Neural cell (in vitro differentiated cells): ENCODE data around the gene FYN. TPM values are rescaled to one million over a fixed set of nuclear protein-coding genes. Genes with fewer than 3 reads are reported as not detected.

Experiments used
- H2AFZ ChIP-seq: fragments of 200-600, 300-800 bp; sonication (generic), shearing (Covaris generic); 2 replicates; pipeline ENCODE4 v1.6.0; 2014; ENCODE audit warnings: low read depth, mild to moderate bottlenecking, antibody characterized with exemption, low read length, moderate library complexity
- H3F3A ChIP-seq: fragments of 200-600 bp; shearing (Covaris generic); 2 replicates; pipeline ENCODE4 v1.6.1; 2016; ENCODE audit warnings: mild to moderate bottlenecking, moderate library complexity, mixed read lengths, antibody characterized with exemption, low read length; ENCODE audit not compliant: insufficient read depth, poor library complexity, severe bottlenecking
- H3K27ac ChIP-seq: fragments of 200-600, 300-800 bp; sonication (generic), shearing (Covaris generic); 2 replicates; pipeline ENCODE4 v1.5.1; 2014; ENCODE audit warnings: mild to moderate bottlenecking, low read length, moderate library complexity
- H3K27me3 ChIP-seq: fragments of 300-800, 200-600 bp; sonication (generic), shearing (Covaris generic); 2 replicates; pipeline ENCODE4 v1.6.0; 2014; ENCODE audit warnings: mild to moderate bottlenecking, low read depth, low read length, moderate library complexity; ENCODE audit not compliant: insufficient read depth
- H3K36me3 ChIP-seq: fragments of 300-800, 200-600 bp; sonication (generic), shearing (Covaris generic); 2 replicates; pipeline ENCODE4 v1.5.1; 2014; ENCODE audit warnings: mild to moderate bottlenecking, antibody characterized with exemption, low read length, moderate library complexity; ENCODE audit not compliant: insufficient read depth
- H3K4me2 ChIP-seq: fragments of 300-800, 200-600 bp; sonication (generic), shearing (Covaris generic); 2 replicates; pipeline ENCODE4 v1.6.0; 2014; ENCODE audit warnings: mild to moderate bottlenecking, low read length
- H3K4me3 ChIP-seq: fragments of 300-800, 200-600 bp; sonication (generic), shearing (Covaris generic); 2 replicates; pipeline ENCODE4 v1.5.1; 2014; ENCODE audit warnings: mild to moderate bottlenecking, low read length, moderate library complexity
- H3K79me2 ChIP-seq: fragments of 200-600 bp; shearing (Covaris generic); replicated peaks from 2 replicates; pipeline ENCODE4 v1.6.0; 2014; ENCODE audit warnings: mild to moderate bottlenecking, low read length, moderate library complexity; ENCODE audit not compliant: insufficient read depth
- H3K9ac ChIP-seq: fragments of 300-800, 200-600 bp; sonication (generic), shearing (Covaris generic); 2 replicates; pipeline ENCODE4 v1.6.1; 2016; ENCODE audit warnings: mild to moderate bottlenecking, low read length, mixed read lengths
- H3K9me2 ChIP-seq: fragments of 200-600 bp; shearing (Covaris generic); 2 replicates; pipeline ENCODE4 v1.6.1; 2016; ENCODE audit warnings: mild to moderate bottlenecking, low read length, mixed read lengths; ENCODE audit not compliant: insufficient read depth
- H3K9me3 ChIP-seq: fragments of 200-600, 300-800 bp; sonication (generic), shearing (Covaris generic); 2 replicates; pipeline ENCODE4 v1.6.1; 2016; ENCODE audit warnings: mild to moderate bottlenecking, mixed run types, low read length, moderate library complexity, mixed read lengths
- H4K20me1 ChIP-seq: fragments of 200-600 bp; shearing (Covaris generic); 2 replicates; pipeline ENCODE4 v1.6.1; 2016; ENCODE audit warnings: mild to moderate bottlenecking, mixed run types; ENCODE audit not compliant: insufficient read depth
- CTCF ChIP-seq: fragments of 450-650 bp; IDR thresholded peaks from 2 replicates; pipeline ENCODE4 v1.5.1; 2014; ENCODE audit warnings: antibody characterized with exemption, mild to moderate bottlenecking, moderate library complexity; ENCODE audit not compliant: poor library complexity, severe bottlenecking
- EP300 ChIP-seq: fragments of 450-650 bp; conservative IDR thresholded peaks from 2 replicates; pipeline ENCODE4 v1.6.1; 2014; ENCODE audit warnings: antibody characterized with exemption, mild to moderate bottlenecking, moderate library complexity; ENCODE audit not compliant: poor library complexity, severe bottlenecking
- EZH2 ChIP-seq: fragments of 200-600, 300-800 bp; shearing (Covaris generic), sonication (generic); IDR thresholded peaks from 2 replicates; pipeline ENCODE4 v1.6.1; 2014; ENCODE audit warnings: antibody characterized with exemption, low read length, borderline replicate concordance, mild to moderate bottlenecking; ENCODE audit not compliant: insufficient read depth, poor library complexity, severe bottlenecking
- MXI1 ChIP-seq: fragments of 450-650 bp; conservative IDR thresholded peaks from 2 replicates; pipeline ENCODE4 v1.6.1; 2014; ENCODE audit warnings: antibody characterized with exemption, mild to moderate bottlenecking; ENCODE audit not compliant: poor library complexity, severe bottlenecking
- POLR2AphosphoS5 ChIP-seq: IDR thresholded peaks from 2 replicates; pipeline ENCODE4 v1.6.1; 2012
- RAD21 ChIP-seq: fragments of 450-650 bp; conservative IDR thresholded peaks from 2 replicates; pipeline ENCODE4 v1.6.1; 2014; ENCODE audit warnings: antibody characterized with exemption, mild to moderate bottlenecking, moderate library complexity
- REST ChIP-seq: IDR thresholded peaks from 2 replicates; pipeline ENCODE4 v1.6.1; 2012; ENCODE audit warnings: borderline replicate concordance
- SMC3 ChIP-seq: fragments of 450-650 bp; conservative IDR thresholded peaks from 2 replicates; pipeline ENCODE4 v1.6.1; 2014; ENCODE audit warnings: antibody characterized with exemption, mild to moderate bottlenecking, moderate library complexity; ENCODE audit not compliant: poor library complexity
- TAF1 ChIP-seq: IDR thresholded peaks from 2 replicates; pipeline ENCODE4 v1.6.1; 2012; ENCODE audit warnings: low read depth
- polyA plus RNA-seq: library from polyadenylated mRNA; depleted of rRNA; stranded (reverse); fragments of >200 nt; gene quantifications from 2 replicates; pipeline ENCODE4 v1.2.3, GENCODE V29; 2014

The FYN gene
- polyA plus RNA-seq, 1 donor from 2014 or later, result 277 TPM

- TF ChIP-seq EZH2 (no peak), MXI1 (no peak), POLR2AphosphoS5 (no peak), REST (no peak), EP300 (no peak), TAF1 (no peak), CTCF (no peak), RAD21 (no peak), SMC3 (no peak)
- H3K27ac ChIP-seq, result no peak overlapping the region
- no peaks in the 10 kb centered on the region for H3K27me3 ChIP-seq
- H2AFZ ChIP-seq, result no peak overlapping the region
- no peaks in the 10 kb centered on the region for H3K79me2 ChIP-seq
- H3K4me2 ChIP-seq, result no peak overlapping the region
- H3K9me2 ChIP-seq, result no peaks in the 10 kb centered on the region
- H3K9me3 ChIP-seq, result no peaks in the 10 kb centered on the region
- no peak overlapping the region for H3K4me3 ChIP-seq
- H3K9ac ChIP-seq, result no peak overlapping the region
- H3F3A ChIP-seq, result no peaks in the 10 kb centered on the region
- peaks cover 14% of the 10 kb centered on the region for H3K36me3 ChIP-seq
- no peaks in the 10 kb centered on the region for H4K20me1 ChIP-seq
Measured at GRCh38 chr6:111703723-111704122, 169.5 kb downstream of the FYN start.

DNA sequence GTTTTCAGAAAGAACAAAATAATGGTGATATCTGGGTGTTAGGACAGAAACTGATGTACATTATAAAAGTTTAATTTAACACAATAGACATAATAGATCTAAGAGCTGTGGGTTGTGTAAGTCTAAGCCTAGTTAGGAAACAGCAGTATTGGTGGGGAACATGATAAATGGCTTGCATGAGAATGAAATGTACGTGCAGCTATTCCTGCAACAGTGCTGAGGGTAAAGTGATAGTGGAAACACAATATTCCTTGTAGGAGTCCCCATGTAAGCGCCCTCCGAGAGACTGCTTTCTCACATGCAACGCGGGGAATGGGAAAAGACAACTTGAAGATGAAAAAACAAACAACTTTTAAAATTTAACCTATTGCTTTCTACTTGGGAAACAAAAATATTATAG lies 171.0 kb downstream of the FYN start:
- Histone ChIP-seq H3K27ac (no peak overlapping the region), H3K9ac (no peak overlapping the region), H2AFZ (no peak overlapping the region), H3K4me2 (no peak overlapping the region), H3K9me3 (no peaks in the 10 kb centered on the region), H3K4me3 (no peak overlapping the region), H3F3A (no peaks in the 10 kb centered on the region), H3K27me3 (no peaks in the 10 kb centered on the region), H3K9me2 (no peaks in the 10 kb centered on the region), H3K79me2 (no peaks in the 10 kb centered on the region), H4K20me1 (no peaks in the 10 kb centered on the region), H3K36me3 (peaks cover 14% of the 10 kb centered on the region)
- TF ChIP-seq EP300 (no peak), POLR2AphosphoS5 (no peak), TAF1 (no peak), RAD21 (no peak), MXI1 (no peak)

GRCh38 chr6:111701146-111701545 lies 172.1 kb downstream of the FYN start:
- no peaks in the 10 kb centered on the region for H3K27me3 ChIP-seq
- peak overlapping the region; percentile 33 for H3K4me2 ChIP-seq
- no peaks in the 10 kb centered on the region for H4K20me1 ChIP-seq
- H3K36me3 ChIP-seq, result peaks cover 9% of the 10 kb centered on the region
- no peaks in the 10 kb centered on the region for H3K9me3 ChIP-seq
- no peaks in the 10 kb centered on the region for H3K9me2 ChIP-seq
- H3K4me3 ChIP-seq, result peak overlapping the region; percentile 11
- no peak overlapping the region for H2AFZ ChIP-seq
- H3K27ac ChIP-seq, result peak overlapping the region; percentile 21
- TF ChIP-seq SMC3 (no peak), EP300 (no peak), RAD21 (no peak), CTCF (no peak), REST (no peak), EZH2 (no peak), TAF1 (no peak), MXI1 (no peak), POLR2AphosphoS5 (no peak)
- H3F3A ChIP-seq, result no peaks in the 10 kb centered on the region
- peak overlapping the region; percentile 34 for H3K9ac ChIP-seq
- no peaks in the 10 kb centered on the region for H3K79me2 ChIP-seq
